GM18868 (cell line): Measurements from ENCODE around the gene ATRN.
"Not testable (repeated sequence)": the region's sequence is repeated elsewhere in the genome, so short reads cannot be mapped to it uniquely, and the experiment has no call there.

Source experiments
- ATAC-seq: cut with Tn5 transposase; IDR thresholded peaks from one replicate; pipeline ENCODE4 v1.9.1; 2021; ENCODE audit warnings: mild to moderate bottlenecking, moderate library complexity; ENCODE audit not compliant: unreplicated experiment

The ATRN gene

DNA sequence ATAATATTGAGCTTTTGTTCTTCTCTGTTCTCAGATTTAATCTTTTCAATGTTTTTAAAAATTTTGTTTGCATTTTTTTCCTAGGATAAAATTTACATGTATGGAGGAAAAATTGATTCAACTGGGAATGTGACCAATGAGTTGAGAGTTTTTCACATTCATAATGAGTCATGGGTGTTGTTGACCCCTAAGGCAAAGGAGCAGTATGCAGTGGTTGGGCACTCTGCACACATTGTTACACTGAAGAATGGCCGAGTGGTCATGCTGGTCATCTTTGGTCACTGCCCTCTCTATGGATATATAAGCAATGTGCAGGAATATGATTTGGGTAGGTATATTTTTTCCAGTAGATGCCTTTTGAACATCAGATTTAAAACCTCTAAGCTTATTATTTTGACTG, 89.8 kb downstream of the ATRN start:
- no peak for ATAC-seq

DNA sequence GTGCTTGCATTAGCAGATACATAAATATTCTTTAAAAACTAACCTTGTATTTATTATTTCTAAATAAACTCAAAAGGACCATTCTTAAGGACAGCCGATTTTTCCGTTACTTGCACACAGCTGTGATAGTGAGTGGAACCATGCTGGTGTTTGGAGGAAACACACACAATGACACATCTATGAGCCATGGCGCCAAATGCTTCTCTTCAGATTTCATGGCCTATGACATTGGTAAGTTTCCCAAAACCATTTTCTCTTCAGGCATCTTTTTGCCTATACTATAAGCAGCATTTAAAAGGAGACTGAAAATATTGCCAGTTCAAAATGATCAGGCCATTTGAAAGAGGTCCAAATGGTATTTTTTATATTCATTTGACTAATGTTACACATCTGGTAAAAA, 92.3 kb downstream of the ATRN start:
- ATAC-seq = no peak

DNA sequence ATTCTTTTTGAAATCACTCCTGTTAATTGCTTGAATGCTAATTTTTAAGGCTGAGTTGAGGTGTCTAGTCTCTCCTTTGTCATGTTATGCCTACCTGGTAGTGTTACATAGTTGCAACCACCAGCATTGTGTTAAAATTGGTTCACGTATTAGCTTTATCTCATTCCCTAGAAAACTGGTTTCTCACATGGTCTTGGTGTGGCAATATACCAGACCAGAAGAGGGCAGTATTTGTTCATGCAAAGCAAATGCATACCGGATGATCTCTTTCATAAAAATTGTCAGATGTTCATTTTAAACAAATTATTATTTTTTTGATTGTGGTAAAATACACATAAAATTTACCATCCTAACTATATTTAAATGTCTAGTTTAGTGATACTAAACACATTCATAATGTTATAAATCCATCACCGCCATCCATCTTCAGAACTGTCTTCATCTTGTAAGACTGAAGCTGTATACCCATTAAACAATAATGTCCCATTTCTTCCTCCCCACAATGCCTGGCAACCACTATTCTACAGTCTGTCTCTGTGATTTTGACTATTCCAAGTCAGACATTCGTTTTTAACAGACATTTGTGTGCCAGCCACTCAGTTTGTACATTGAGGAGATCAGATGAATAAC, 92.8 kb downstream of the ATRN start:
- ATAC-seq = no peak

DNA sequence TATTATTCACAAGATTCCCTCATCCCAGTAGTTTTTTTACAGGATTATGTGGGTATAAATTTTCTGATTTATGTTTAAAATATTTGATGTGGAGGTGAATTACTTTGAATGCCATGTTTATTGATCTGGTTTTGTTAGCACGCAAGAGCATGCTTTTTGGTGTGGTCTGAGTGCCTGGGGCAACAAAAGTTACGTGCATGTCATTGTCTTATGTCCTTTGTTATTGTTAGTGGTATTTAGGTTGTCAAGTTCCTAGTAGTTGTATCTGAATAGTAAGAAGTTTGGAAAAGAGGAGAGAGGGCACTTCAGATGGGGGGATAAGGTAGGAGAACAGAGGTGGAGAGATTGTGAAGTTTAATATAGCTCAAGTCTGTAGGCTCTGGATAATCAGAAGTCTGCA, 95.0 kb downstream of the ATRN start:
- no peak for ATAC-seq

DNA sequence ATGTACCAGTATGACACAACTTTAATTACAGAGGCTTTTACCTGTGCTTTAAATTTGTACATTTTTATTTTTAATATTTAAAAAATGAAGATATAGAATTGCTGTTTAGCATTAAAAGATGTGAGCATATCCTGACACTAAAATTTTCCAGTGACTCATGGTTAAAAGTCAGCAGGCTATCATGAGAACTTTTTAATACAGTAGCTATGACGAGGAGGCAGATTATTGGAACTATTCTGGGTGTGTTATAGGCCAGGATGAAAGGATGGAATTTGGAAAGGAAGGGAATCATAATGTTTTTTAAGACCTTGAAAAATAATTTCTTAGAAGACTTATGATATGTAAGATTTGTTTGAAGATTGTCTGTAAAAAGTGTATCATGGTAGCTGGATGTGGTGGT, 101.3 kb downstream of the ATRN start:
- no peak for ATAC-seq

DNA sequence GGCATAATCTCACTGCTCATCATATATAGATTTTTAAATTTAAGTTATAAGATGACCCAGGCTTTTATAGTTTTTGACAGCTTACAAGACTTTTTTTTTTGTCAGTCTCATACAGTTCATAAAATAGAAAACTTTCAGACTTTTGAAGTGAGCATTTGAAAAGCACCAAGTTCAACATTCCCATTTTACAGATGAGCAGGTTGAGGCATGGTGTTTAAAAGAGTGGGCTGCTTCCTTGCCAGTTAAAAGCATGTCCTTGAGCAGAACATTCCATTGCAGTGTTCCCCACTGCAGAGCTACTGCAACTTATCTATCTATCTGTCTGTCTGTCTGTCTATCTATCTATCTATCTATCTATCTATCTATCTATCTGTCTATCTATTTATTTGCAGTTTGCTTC, 105.5 kb downstream of the ATRN start:
- ATAC-seq = no peak

DNA sequence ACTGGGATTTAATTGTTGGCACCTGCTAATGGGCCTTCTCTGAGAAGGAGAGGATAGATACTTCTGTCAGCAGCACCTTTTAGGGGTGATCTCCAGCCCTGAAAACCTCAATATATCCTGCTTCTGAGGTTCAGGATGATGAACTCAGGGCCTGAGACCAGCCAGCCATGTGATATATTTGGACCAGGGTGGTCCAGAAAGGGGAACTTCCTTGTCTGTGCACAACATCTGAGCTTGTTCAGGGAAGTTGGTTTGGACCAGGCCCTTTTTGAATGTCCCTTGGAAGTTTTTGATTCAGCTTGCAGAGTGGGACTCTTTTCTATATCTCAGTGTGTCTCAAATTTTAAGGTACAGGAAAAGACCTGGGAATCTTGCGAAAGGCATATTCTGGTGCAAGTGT, 106.5 kb downstream of the ATRN start:
- ATAC-seq = no peak

DNA sequence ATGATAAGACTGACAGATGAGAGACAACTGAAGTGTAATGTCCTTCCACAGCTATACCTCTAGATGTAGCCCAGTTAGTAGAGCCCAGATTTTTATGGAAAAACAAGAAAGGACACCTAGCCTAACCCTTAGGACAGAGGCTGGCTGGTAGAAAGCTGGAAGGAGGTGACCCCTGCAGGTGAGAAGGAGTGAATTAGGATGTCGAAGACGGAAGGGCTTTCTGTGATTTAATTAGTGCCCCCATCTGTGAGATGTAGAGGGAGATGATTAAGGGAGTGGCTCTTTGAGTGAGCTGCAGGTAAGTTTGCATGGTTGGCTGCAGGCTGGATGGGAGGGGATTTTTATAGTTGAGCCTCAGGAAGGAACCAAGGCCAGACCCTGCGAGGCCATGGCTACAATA, 109.6 kb downstream of the ATRN start:
- ATAC-seq = no peak

DNA sequence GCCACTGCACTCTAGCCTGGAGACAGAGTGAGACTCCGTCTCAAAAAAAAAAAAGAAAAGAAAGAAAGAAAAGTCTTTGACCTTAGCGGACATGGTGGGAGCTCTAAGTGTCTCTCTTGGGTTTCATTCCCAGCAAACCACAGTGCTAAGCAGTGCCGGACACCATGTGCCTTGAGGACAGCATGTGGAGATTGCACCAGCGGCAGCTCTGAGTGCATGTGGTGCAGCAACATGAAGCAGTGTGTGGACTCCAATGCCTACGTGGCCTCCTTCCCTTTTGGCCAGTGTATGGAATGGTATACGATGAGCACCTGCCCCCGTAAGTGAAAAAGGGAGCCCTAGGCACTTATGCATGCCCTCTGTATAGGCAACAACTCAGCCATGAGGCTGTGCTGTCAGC, 112.9 kb downstream of the ATRN start:
- no peak for ATAC-seq

DNA sequence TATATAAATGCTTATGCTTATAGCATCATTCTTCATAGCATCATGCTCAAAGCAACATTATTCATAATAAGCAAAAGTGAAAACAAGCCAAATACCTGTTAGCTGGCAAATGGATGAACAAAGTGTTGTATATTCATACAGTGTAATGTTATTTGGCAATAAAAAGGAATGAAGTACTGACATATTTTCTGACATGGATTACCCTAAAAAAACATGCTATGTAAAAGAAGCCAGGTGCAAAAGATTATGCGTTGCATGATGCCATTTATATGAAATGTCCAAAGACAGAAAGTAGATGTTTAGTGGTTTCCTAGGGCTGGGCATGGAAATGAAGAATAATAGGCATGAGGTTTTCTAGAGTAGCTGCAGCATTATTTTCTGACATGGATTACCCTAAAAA, 115.3 kb downstream of the ATRN start:
- no peak for ATAC-seq

DNA sequence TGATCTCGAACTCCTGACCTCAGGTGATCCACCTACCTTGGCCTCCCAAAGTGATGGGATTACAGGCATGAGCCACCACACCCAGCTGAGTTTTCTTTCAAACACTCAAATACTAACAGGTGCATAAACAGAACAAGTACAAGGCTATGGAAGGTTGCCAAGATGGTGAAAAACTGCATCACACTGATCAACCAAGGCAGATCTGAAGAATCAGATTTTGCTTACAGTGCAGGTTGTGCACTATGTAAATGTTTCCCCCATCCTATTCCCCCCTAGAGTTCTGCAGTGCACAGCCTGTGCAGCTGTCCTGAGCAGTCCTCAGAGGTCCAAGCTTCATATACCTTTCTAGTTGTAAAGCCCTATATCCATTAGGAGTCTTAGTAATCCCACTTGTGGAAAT, 119.3 kb downstream of the ATRN start:
- ATAC-seq = no peak

DNA sequence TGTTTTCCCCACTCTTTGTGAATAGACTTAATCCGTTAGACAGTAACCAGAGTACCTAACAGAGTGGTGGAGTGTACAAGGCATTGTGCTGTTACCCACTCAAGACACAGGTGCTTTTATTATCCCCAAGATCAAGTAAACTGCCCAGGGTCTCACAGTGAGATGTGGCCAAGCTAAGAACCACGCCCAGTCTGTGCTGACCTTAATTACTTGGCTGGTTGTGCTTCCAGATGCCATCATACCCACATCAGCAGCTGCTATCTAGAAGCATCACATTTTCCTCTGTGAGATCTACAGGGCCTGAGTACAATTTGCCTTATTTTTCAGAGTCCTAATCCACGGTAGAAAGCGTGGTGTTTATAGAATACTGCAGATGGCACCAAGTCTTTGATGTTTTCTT, 122.1 kb downstream of the ATRN start:
- no peak for ATAC-seq

DNA sequence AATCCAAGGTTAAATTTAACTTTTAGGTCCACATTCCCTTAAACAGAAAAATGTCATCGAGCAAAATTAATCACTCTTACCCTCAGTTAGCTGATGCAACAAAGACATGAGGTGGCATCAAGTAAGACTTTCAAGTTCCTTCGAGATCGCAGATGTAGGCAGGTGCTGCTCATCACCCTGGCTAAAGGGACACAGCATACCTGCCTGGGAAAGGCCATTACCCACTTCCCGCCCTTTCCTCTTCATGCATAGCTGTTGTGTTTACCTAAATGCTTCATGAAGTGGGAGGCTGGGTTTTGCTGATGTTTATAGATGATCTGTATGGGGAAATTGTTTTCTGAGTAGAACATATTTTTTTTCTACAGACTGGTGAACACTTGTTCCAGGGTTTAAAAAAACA, 124.7 kb downstream of the ATRN start:
- ATAC-seq = no peak

DNA sequence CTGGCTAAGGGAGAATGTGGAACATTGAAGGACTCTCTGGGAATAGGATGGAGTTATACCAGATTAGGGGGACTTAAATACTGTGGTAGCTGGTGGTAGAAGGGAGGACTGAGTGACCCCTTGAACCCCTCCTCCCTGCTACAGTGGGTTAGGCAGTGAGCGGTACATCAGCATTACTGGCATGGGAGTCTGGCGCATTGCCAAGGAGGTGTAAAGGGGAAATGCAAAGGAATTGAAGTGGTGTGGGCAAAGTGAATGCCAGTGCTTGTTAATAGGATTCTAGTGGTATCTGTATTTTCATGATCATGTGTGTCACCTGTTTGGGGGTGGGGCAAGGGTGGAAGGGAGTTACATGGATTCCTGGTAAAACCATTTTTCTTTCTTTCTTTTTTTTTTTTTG, 132.3 kb downstream of the ATRN start:
- ATAC-seq = no peak

DNA sequence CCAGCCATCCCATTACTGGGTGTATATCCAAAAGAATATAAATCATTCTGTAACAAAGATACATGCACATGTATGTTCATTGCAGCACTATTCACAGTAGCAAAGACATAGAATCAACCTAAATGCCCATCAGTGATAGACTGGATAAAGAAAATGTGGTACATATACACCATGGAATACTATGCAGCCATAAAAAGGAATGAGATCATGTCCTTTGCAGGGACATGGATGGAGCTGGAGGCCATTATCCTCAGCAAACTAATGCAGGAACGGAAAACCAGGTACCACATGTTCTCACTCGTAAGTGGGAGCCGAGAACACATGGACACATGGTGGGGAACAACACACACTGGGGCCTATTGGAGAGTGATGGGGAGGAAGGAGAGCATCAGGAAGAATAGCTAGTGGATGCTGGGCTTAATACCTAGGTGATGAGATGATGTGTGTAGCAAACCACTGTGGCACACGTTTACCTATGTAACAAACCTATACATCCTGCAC, 134.6 kb downstream of the ATRN start:
- ATAC-seq = not testable (repeated sequence)

DNA sequence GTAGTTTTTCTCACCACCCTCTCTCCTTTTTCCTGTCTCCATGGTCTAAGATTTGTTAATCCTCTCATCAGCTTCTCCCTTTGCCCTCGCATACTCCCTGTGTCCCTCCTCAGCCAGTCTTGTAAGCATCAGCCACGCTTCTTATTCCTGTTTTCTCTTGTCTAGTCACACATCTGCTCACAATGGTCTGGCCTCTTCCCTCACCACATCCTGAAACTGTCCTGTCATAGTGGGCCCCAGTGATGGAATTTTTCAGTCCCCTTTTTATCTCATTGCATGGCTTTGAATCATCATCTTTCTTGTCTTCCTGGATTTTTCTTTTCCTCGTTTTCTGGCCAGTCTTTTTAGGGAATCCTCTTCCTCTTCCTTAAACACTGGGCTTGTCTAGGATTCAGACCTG, 135.2 kb downstream of the ATRN start:
- no peak for ATAC-seq

DNA sequence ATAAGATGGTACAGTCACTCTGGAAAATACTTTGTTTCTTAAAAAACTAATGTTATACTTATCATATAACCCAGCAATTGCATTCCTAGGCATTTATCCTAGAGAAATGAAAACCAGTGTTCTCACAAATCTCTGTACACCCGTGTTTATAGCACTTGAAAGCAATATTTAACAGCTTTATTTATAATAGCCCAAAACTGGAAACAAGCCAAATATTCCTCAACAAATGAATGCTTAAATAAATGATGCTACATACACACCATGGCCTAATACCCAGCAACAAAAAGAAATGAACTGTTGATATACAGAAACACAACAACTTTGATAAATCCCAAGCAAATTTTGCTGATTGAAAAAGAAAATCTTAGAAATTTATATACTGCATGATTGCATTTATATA, 141.1 kb downstream of the ATRN start:
- ATAC-seq = no peak

DNA sequence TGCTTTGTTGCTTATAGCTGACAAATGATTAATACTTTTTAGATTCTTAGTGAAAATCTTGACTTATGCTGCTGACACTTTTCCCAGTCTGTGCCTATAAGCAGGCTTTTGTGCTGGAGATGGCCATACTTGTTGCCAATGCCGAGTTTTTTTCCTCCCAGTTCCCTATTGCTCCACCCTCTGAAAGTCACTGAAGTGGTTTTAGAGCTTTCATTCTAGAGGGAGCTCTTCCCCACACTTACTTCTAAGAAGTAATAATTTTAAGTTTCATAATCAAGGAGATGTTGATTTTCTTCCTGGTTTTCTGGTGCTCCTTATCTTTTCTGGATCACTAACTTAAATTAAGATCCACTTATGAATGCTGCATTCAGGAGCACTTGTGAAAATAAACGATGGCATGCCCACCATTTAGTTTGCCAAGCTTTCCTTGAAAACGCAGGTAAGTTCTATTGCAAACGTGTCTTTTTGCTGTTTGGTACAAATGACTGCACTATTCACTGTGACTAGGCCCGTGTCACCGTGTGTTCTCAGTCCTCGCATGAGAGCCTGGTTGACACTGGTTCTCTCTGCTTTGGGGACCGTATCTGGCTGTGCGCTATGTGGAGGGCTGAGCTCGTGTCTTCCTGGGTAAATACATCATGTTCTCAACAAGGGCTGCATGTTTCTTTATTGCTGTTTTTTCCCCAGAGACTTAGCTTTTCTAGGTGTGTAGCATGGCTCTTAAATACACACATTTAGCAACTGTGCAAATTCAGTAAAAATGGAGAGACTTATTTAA, 142.2 kb downstream of the ATRN start:
- no peak for ATAC-seq

DNA sequence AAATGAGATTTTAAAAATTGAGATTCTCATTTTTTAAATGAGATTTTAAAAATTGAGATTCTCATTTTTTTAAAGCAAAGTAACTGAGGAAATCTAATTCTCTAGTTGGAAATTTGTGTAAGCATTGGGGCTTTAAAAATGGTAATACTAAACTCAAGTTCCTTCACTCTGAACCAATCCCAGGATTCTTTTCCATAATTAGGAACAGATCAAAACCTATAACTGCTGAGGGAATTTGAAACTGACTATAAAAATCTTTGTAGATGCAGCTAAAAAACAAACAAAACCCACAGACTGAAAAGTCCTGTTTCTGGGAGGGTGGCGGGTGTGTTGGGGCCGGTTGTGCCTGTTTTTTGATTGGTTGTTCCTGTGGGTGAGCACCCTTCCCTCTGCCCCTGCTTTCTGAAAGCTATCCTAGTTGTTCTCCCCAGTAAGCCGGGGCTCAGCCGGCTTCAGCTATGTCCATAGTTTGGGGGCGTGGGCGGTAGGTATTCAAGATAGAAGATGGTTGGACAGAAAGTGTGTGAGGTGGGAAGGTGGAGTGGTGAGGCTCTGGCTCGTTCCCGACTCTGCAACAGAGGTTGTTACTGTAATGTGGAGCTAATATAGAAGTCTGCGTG, 143.1 kb downstream of the ATRN start:
- no peak for ATAC-seq

DNA sequence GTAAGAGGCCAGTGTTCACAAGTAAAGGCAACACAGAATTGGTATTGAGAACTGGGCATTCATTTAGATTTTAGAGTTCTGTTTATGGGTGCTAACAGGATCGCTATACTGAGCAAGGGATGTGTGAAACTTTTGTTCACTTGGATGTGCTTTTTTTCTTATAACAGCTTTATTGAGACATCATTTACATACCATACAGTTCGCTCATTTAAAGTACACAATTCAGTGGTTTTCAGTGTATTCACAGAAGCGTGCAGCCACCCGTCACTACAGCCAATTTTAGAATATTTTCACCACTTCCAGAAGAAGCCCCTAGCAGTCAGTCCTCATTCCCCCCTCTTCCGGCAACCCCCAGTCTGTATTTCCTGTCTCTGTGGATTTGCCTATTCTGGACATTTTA, 143.6 kb downstream of the ATRN start:
- no peak for ATAC-seq

DNA sequence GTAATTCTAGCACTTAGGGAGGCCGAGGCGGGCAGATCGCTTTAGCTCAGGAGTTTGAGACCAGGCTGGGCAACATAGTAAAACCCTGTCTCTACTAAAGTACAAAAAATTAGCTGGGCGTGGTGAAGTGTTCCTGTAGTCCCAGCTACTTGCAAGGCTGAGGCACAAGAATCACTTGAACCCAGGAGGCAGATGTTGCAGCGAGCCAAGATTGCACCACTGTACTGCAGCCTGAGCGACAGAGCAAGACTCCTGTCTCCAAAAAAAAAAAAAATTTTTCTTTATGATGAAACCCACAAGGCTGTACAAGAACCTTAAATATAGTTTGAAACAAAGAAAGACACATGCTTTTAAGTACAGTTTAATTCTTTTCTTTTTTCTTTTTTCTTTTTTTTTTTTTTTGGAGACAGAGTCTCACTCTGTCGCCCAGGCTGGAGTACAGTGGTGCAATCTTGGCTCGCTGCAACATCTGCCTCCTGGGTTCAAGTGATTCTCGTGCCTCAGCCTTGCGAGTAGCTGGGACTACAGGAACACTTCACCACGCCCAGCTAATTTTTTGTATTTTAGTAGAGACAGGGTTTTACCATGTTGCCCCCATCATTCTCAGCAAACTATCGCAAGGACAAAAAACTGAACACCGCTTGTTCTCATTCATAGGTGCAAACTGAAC, 144.5 kb downstream of the ATRN start:
- not testable (repeated sequence) for ATAC-seq

DNA sequence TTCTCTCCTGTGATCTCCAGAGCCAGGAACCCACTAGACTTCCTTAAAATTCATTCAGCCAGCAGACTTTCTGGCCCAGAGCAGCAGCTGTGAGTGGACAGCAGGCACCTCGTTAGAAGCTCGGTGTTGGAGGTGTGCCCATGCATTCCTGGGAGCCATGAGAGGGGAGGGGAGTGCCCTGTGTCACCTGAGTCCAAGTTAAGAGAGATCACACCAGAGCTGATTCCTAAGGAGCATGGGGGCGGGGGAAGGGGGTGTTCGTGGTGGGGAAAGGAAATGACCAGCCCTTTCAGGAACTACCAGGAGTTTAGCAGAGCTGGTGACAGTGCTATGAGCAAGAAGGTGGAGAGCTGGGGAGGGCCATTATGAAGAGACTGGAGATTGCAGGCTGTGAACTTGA, 145.4 kb downstream of the ATRN start:
- ATAC-seq = no peak
